SK-N-SH (cell line): ENCODE measurements around the gene DPYSL5. TPM values are rescaled to one million over a fixed set of nuclear protein-coding genes. Genes with fewer than 3 reads are reported as not detected.

ENCODE experiments used
- CTCF ChIA-PET: fragments of 300-600, 350-600 bp; formaldehyde crosslinking; extraction: SDS; loops from one replicate; lab custom pipeline; 2021; lab: Yijun Ruan, JAX
- POLR2A ChIA-PET: fragments of 350-600 bp; sonication (Branson Sonifier 250); formaldehyde crosslinking; extraction: SDS; loops from one replicate; lab custom pipeline; 2020; ENCODE audit warnings: antibody characterized with exemption, inconsistent platforms; lab: Yijun Ruan, JAX
- DNase-seq: peaks from one replicate; pipeline ENCODE4 v3.0.0; 2012
- H2AFZ ChIP-seq: fragments of 200-600 bp; sonication (generic); 2 replicates; pipeline ENCODE4 v1.8.1; 2016; ENCODE audit warnings: antibody characterized with exemption, mild to moderate bottlenecking, low read depth
- H3F3A ChIP-seq: fragments of 200-600 bp; sonication (generic); replicated peaks from 2 replicates; pipeline ENCODE3; 2016; ENCODE audit warnings: antibody characterized with exemption, mild to moderate bottlenecking; ENCODE audit not compliant: insufficient read depth
- H3K27ac ChIP-seq, 2 experiments: fragments of 200-500 bp in 1 of 2; fragments of 200-600 bp in 1 of 2; sonication (Bioruptor generic) in 1 of 2; sonication (generic), shearing (Covaris generic) in 1 of 2; 2 replicates each; pipeline versions ENCODE4 v1.5.1 to v1.6.1; 2014 to 2016; ENCODE audit warnings: low read depth in 2 of 2, inconsistent platforms in 1 of 2, low read length in 1 of 2, mild to moderate bottlenecking in 1 of 2, mixed read lengths in 1 of 2
- H3K27me3 ChIP-seq: fragments of 200-600 bp; sonication (generic), shearing (Covaris generic); 2 replicates; pipeline ENCODE4 v1.6.1; 2016; ENCODE audit warnings: mixed run types; ENCODE audit not compliant: insufficient read depth
- H3K36me3 ChIP-seq, 2 experiments: fragments of 200-500 bp in 1 of 2; fragments of 200-600 bp in 1 of 2; sonication (Bioruptor generic) in 1 of 2; sonication (generic) in 1 of 2; replicated peaks in 1 of 2; 2 replicates each; pipeline versions ENCODE3 to v1.5.1; 2014 to 2016; ENCODE audit warnings: low read length in 1 of 2, mild to moderate bottlenecking in 1 of 2; ENCODE audit not compliant: insufficient read depth in 2 of 2, control insufficient read depth in 1 of 2
- H3K4me1 ChIP-seq, 2 experiments: fragments of 200-500 bp in 1 of 2; fragments of 200-600 bp in 1 of 2; sonication (Bioruptor generic) in 1 of 2; sonication (generic), shearing (Covaris generic) in 1 of 2; 2 replicates each; pipeline versions ENCODE4 v1.5.1 to v1.6.1; 2014 to 2016; ENCODE audit warnings: low read depth in 1 of 2, low read length in 1 of 2, mixed run types in 1 of 2; ENCODE audit not compliant: insufficient read depth in 2 of 2, control insufficient read depth in 1 of 2
- H3K4me2 ChIP-seq: fragments of 200-600 bp; sonication (generic), shearing (Covaris generic); 2 replicates; pipeline ENCODE4 v1.6.1; 2017; ENCODE audit warnings: mixed run types
- H3K4me3 ChIP-seq, 2 experiments: fragments of 200-500 bp in 1 of 2; fragments of 200-600 bp in 1 of 2; sonication (Bioruptor generic) in 1 of 2; sonication (generic), shearing (Covaris generic) in 1 of 2; 2 replicates each; pipeline versions ENCODE4 v1.5.1 to v1.8.1; 2014 to 2016; ENCODE audit warnings: low read depth in 2 of 2, inconsistent platforms in 1 of 2, low read length in 1 of 2, mild to moderate bottlenecking in 1 of 2, mixed read lengths in 1 of 2, moderate library complexity in 1 of 2
- H3K79me2 ChIP-seq: fragments of 200-600 bp; sonication (generic); 2 replicates; pipeline ENCODE4 v1.8.1; 2017; ENCODE audit warnings: mild to moderate bottlenecking; ENCODE audit not compliant: insufficient read depth
- H3K9ac ChIP-seq: fragments of 200-600 bp; sonication (generic); 2 replicates; pipeline ENCODE4 v1.6.1; 2017; ENCODE audit warnings: mixed run types
- H3K9me2 ChIP-seq: fragments of 200-600 bp; sonication (generic); 2 replicates; pipeline ENCODE4 v1.6.1; 2017; ENCODE audit warnings: mixed run types
- H3K9me3 ChIP-seq: fragments of 200-600 bp; sonication (generic); 2 replicates; pipeline ENCODE4 v1.6.1; 2017; ENCODE audit warnings: mixed run types, mild to moderate bottlenecking, moderate library complexity
- H4K20me1 ChIP-seq: fragments of 200-600 bp; sonication (generic); 2 replicates; pipeline ENCODE4 v1.6.1; 2017; ENCODE audit warnings: mild to moderate bottlenecking, mixed run types; ENCODE audit not compliant: insufficient read depth
- ELF1 ChIP-seq: IDR thresholded peaks from 2 replicates; pipeline ENCODE4 v1.4.0; 2012
- EP300 ChIP-seq, 2 experiments: IDR thresholded peaks; 2 replicates each; pipeline versions ENCODE4 v1.4.0 to v1.6.1; 2012; ENCODE audit warnings: borderline replicate concordance in 1 of 2, low read depth in 1 of 2, low read length in 1 of 2
- FOSL2 ChIP-seq: IDR thresholded peaks from 2 replicates; pipeline ENCODE4 v1.4.0; 2012; ENCODE audit warnings: low read depth, mild to moderate bottlenecking, moderate library complexity, borderline replicate concordance
- FOXJ3 ChIP-seq: sonication (generic); formaldehyde crosslinking; IDR thresholded peaks from 2 replicates; pipeline ENCODE4 v1.5.1; 2020; ENCODE audit warnings: mild to moderate bottlenecking, missing genetic modification reagents
- FOXM1 ChIP-seq: IDR thresholded peaks from 2 replicates; pipeline ENCODE4 v1.4.0; 2012; ENCODE audit warnings: low read depth, mild to moderate bottlenecking
- GATA2 ChIP-seq: sonication (generic); formaldehyde crosslinking; IDR thresholded peaks from 2 replicates; pipeline ENCODE4 v1.5.0; 2020; ENCODE audit warnings: mild to moderate bottlenecking, missing genetic modification reagents
- JUND ChIP-seq: IDR thresholded peaks from 2 replicates; pipeline ENCODE4 v1.4.0; 2012
- MAX ChIP-seq: IDR thresholded peaks from 2 replicates; pipeline ENCODE4 v1.4.0; 2012; ENCODE audit warnings: low read depth
- NFIC ChIP-seq: IDR thresholded peaks from 2 replicates; pipeline ENCODE4 v1.4.0; 2012; ENCODE audit warnings: borderline replicate concordance
- NRF1 ChIP-seq: IDR thresholded peaks from 2 replicates; pipeline ENCODE4 v1.6.1; 2012; ENCODE audit warnings: low read depth, mild to moderate bottlenecking, low read length
- PBX3 ChIP-seq: IDR thresholded peaks from 2 replicates; pipeline ENCODE4; 2012
- POLR2AphosphoS5 ChIP-seq: IDR thresholded peaks from 2 replicates; pipeline ENCODE4 v1.6.1; 2012; ENCODE audit warnings: low read depth, low read length
- REST ChIP-seq: IDR thresholded peaks from 2 replicates; pipeline ENCODE4 v1.6.1; 2012; ENCODE audit warnings: mild to moderate bottlenecking, low read depth, low read length, moderate library complexity
- RFX5 ChIP-seq: IDR thresholded peaks from 2 replicates; pipeline ENCODE4 v1.6.1; 2012; ENCODE audit warnings: mild to moderate bottlenecking, improper control_type of control experiment, low read length
- SIN3A ChIP-seq: IDR thresholded peaks from 2 replicates; pipeline ENCODE4 v1.6.1; 2012; ENCODE audit warnings: low read depth, mild to moderate bottlenecking, low read length, moderate library complexity, borderline replicate concordance
- TCF12 ChIP-seq: IDR thresholded peaks from 2 replicates; pipeline ENCODE4 v1.4.0; 2012
- TEAD4 ChIP-seq: IDR thresholded peaks from 2 replicates; pipeline ENCODE4 v1.4.0; 2012; ENCODE audit warnings: mild to moderate bottlenecking, borderline replicate concordance; ENCODE audit not compliant: insufficient read depth
- YY1 ChIP-seq: IDR thresholded peaks from 2 replicates; pipeline ENCODE4 v1.4.0; 2012; ENCODE audit warnings: low read depth, mild to moderate bottlenecking
- WGBS: methylation state at CpG from one replicate; pipeline ENCODE4 v1.1.6; 2017; ENCODE audit warnings: low lambda C conversion rate; 5-methylcytosine and 5-hydroxymethylcytosine counted together
- polyA plus RNA-seq, 3 experiments: library from polyadenylated mRNA; depleted of rRNA; stranded (reverse); fragments of >200 nt; gene quantifications; 2 replicates each; pipeline ENCODE4 v1.2.3, GENCODE V29; 2012
- TF ChIP-seq, protein P1 (sequence below): fragments of 200-600 bp; sonication (generic); IDR thresholded peaks from 2 replicates; pipeline ENCODE4 v1.6.1; 2017; ENCODE audit warnings: antibody characterized with exemption, mild to moderate bottlenecking, moderate library complexity
- TF ChIP-seq, protein P2 (sequence below): IDR thresholded peaks from 2 replicates; pipeline ENCODE4 v1.4.0; 2012; ENCODE audit warnings: low read depth, borderline replicate concordance
- TF ChIP-seq, protein P3 (sequence below): fragments of 150-350 bp; IDR thresholded peaks from 2 replicates; pipeline ENCODE4 v1.6.1; 2016; ENCODE audit warnings: mild to moderate bottlenecking, low read depth, low read length

DPYSL5 gene
- polyA plus RNA-seq, 1 of the 3 experiments (the other 2 are of a cell fraction): 0.79 TPM

DNA sequence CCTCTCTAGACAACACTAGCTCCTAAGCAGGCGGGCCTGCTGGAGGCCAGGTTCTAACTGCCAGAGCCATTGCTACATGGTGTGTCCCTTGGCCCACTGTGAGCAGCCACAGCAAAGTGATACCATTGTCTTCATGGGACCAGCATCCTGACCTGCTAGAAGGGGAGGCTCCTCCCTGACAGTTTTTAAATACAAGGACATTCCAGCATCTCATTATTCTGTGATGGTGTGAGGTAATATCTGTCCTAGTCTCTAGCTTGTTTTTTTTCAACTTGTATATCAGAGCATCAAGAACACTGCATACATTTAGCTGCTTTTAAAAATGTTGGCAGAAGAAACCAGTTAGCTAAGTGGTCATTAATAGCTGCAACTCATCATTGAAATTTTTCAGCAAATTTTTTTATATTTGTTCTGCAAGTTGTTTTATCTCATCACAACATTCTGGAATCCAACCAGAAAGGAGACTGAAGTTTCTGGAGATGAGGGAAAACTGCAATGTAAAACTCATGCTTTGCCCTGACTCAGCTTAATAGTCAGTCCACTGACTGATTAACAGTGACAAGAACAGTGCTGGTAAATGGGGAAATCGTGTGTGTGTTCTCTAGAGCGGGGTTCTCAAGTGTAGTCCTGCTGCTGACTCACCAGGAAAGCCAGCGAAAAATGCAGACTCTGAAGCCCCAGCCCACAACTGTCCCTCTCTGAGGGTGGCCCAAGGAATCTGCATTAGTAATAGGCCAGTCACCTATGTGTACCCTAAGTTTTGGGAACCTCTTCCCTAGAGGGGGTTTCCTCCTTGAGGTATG is 140.3 kb downstream of the DPYSL5 start:
- no peak for DNase-seq
- Histone ChIP-seq H3K79me2 (no peaks in the 10 kb centered on the region), H3K4me3 (no peak overlapping the region), H3K9me2 (no peaks in the 10 kb centered on the region), H3K9ac (no peak overlapping the region), H3K4me1 (peaks cover 0 to 17% of the 10 kb centered on the region in 2 experiments; a peak in 3 of 4 replicates), H3K27ac (peak overlapping the region in 1 of 2 experiments; percentile 72; a peak in 2 of 4 replicates), H3K9me3 (no peaks in the 10 kb centered on the region), H3F3A (peaks cover 24% of the 10 kb centered on the region), H4K20me1 (peaks cover 16% of the 10 kb centered on the region), H3K4me2 (peak overlapping the region; percentile 60), H2AFZ (no peak overlapping the region), H3K27me3 (no peaks in the 10 kb centered on the region), H3K36me3 (no peaks in the 10 kb centered on the region)
- CTCF ChIA-PET: interaction anchor here (0.7 to 25.8 kb wide), 6 partner anchors 13 to 315 kb away, joined by 3 to 257 read pairs (median 6); no protein-coding TSS in a partner anchor
- WGBS: 34% methylated on average over 4 of the region's 4 CpGs
- POLR2A ChIA-PET: no interaction called here
- no peak for TF ChIP-seq GATA2 (CRISPR knock-in tag)
- no peak for TF ChIP-seq RFX5
- TF ChIP-seq, protein P1, sequence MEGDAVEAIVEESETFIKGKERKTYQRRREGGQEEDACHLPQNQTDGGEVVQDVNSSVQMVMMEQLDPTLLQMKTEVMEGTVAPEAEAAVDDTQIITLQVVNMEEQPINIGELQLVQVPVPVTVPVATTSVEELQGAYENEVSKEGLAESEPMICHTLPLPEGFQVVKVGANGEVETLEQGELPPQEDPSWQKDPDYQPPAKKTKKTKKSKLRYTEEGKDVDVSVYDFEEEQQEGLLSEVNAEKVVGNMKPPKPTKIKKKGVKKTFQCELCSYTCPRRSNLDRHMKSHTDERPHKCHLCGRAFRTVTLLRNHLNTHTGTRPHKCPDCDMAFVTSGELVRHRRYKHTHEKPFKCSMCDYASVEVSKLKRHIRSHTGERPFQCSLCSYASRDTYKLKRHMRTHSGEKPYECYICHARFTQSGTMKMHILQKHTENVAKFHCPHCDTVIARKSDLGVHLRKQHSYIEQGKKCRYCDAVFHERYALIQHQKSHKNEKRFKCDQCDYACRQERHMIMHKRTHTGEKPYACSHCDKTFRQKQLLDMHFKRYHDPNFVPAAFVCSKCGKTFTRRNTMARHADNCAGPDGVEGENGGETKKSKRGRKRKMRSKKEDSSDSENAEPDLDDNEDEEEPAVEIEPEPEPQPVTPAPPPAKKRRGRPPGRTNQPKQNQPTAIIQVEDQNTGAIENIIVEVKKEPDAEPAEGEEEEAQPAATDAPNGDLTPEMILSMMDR: no peak
- TF ChIP-seq FOXM1: no peak
- TF ChIP-seq ELF1: no peak
- TF ChIP-seq FOXJ3: no peak
- peak; percentile 51; the same call in 1 of the 2 replicates for TF ChIP-seq POLR2AphosphoS5
- peak; percentile 92 for TF ChIP-seq JUND
- TF ChIP-seq, protein P2, sequence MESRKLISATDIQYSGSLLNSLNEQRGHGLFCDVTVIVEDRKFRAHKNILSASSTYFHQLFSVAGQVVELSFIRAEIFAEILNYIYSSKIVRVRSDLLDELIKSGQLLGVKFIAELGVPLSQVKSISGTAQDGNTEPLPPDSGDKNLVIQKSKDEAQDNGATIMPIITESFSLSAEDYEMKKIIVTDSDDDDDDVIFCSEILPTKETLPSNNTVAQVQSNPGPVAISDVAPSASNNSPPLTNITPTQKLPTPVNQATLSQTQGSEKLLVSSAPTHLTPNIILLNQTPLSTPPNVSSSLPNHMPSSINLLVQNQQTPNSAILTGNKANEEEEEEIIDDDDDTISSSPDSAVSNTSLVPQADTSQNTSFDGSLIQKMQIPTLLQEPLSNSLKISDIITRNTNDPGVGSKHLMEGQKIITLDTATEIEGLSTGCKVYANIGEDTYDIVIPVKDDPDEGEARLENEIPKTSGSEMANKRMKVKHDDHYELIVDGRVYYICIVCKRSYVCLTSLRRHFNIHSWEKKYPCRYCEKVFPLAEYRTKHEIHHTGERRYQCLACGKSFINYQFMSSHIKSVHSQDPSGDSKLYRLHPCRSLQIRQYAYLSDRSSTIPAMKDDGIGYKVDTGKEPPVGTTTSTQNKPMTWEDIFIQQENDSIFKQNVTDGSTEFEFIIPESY: peak; percentile 61; the same call in 1 of the 2 replicates
- peak in 1 of 2 experiments; percentile 83; a peak in 1 of 4 replicates for TF ChIP-seq EP300 (IDR thresholded peaks at IDR 0.05; ENCODE audit: borderline replicate concordance in 1 of 2, low read depth in 1 of 2, low read length in 1 of 2)
- TF ChIP-seq, protein P3, sequence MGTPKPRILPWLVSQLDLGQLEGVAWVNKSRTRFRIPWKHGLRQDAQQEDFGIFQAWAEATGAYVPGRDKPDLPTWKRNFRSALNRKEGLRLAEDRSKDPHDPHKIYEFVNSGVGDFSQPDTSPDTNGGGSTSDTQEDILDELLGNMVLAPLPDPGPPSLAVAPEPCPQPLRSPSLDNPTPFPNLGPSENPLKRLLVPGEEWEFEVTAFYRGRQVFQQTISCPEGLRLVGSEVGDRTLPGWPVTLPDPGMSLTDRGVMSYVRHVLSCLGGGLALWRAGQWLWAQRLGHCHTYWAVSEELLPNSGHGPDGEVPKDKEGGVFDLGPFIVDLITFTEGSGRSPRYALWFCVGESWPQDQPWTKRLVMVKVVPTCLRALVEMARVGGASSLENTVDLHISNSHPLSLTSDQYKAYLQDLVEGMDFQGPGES: no peak
- peak; percentile 37; the same call in 1 of the 2 replicates for TF ChIP-seq REST
- TF ChIP-seq MAX: peak; percentile 84
- no peak for TF ChIP-seq YY1
- TF ChIP-seq TCF12: peak; percentile 90
- peak; percentile 92 for TF ChIP-seq FOSL2
- peak; percentile 78; the same call in 1 of the 2 replicates for TF ChIP-seq SIN3A
- TF ChIP-seq TEAD4: peak; percentile 85
- no peak for TF ChIP-seq NRF1
- peak; percentile 83 for TF ChIP-seq NFIC
- peak; percentile 98 for TF ChIP-seq PBX3
